Stimulated activated memory B cell treated with anti-CD40 and anti-IgM and Interleukin-4, amounts not matched to agents 10 μg/mL and 1 μg/mL and 100 μg/mL, for 72 hours (primary cell): ENCODE data around the gene GUK1.

Experiments used
- ATAC-seq: fragments of 150-1000 bp; cut with Tn5 transposase; 2 replicates; pipeline ENCODE4 v1.10.0; 2021
- H3K27ac Mint-ChIP-seq: one replicate; pipeline ENCODE4 v1.8.0; 2022; ENCODE audit warnings: mild to moderate bottlenecking, mixed read lengths
- H3K27me3 Mint-ChIP-seq: one replicate; pipeline ENCODE4 v1.8.0; 2022; ENCODE audit warnings: mixed read lengths
- H3K36me3 Mint-ChIP-seq: one replicate; pipeline ENCODE4 v1.8.0; 2022; ENCODE audit warnings: mixed read lengths
- H3K4me1 Mint-ChIP-seq: one replicate; pipeline ENCODE4 v1.8.0; 2022; ENCODE audit warnings: mixed read lengths
- H3K4me3 Mint-ChIP-seq: one replicate; pipeline ENCODE4 v1.8.0; 2022; ENCODE audit warnings: mild to moderate bottlenecking, moderate library complexity, mixed read lengths
- H3K9me3 Mint-ChIP-seq: one replicate; pipeline ENCODE4 v1.8.0; 2022; ENCODE audit warnings: mixed read lengths

The GUK1 gene

DNA sequence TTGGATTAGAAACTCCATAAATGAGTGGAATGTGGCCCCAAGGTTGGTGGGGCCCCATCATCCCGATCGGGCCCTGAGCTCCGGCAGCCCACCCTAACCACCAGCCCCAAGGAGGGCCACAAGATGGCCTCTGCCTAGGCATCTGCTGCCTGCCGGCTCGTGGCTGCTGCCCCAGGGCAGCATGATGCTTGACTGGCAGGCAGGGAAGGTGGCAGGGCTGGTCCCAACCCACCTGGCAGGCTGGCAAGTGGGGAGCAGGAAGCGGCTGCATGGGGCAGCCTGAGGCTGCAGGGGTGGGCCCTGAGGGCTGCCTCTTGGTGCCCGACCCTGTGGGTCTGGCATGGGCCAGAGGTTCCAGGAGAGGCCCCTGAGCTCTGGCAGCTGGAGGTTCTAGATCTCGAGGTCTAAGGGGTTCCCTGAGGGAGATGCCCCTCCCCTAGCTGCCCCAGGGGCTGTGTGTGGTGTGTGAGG, 8.9 kb downstream of the GUK1 start:
- Mint-ChIP-seq H3K4me3 (no peak overlapping the region), H3K9me3 (no peaks in the 10 kb centered on the region), H3K36me3 (no peaks in the 10 kb centered on the region), H3K4me1 (peaks cover 10% of the 10 kb centered on the region), H3K27ac (no peak overlapping the region), H3K27me3 (no peaks in the 10 kb centered on the region)
- ATAC-seq = no peak

DNA sequence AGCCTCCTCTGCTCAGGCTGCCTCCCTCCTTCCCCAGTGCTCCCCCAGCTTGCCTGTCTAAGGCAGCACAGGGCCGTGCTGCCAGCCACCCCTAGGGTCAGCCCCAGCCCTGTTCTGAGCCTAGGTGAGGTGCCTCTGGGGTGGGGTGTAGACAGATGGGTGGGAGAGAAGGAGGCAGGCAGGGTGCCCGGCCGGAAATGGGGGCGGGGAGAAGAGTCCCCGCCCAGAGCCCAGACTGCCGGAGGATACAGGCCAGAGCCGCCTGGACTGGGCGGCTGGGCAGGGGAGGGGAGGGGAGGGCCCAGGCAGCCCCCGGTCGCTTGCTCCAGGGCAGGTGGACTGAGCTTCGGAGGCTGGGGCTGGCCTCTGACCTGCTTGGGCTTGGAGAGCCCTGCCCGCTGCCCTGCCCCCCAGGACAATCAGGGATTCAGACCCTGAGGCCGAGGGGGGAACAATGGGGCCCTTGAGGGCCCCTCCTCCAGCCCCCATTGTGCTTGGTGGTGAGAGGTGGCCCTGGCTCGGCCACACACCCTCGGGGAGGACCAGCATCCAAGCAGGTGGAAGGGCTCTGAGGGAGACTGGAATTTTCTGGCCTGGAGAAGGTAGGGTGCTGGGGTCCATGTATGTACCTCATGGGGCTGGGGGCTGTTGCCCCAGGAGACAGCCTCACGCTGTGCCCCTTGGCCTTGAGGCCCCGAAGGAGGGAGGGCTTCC, 9.5 kb downstream of the GUK1 start, which contains the start of gene GJC2:
GJC2 (plus strand) TSS at position 525 of the 714 bp plus-strand sequence. CDS start 7,829 bp downstream, outside the sequence.
- no peak within 1 kb of the TSS for H3K27ac Mint-ChIP-seq
- no peaks in the 10 kb centered on the region for H3K36me3 Mint-ChIP-seq
- H3K4me3 Mint-ChIP-seq = no peak within 1 kb of the TSS
- no peaks in the 10 kb centered on the region for H3K9me3 Mint-ChIP-seq
- H3K27me3 Mint-ChIP-seq = no peaks in the 10 kb centered on the region
- ATAC-seq = no peak
- peaks cover 5% of the 10 kb centered on the region for H3K4me1 Mint-ChIP-seq

GRCh38 chr1:228150120-228150460, 10.0 kb downstream of the GUK1 start:
- no peak overlapping the region for H3K27ac Mint-ChIP-seq
- H3K27me3 Mint-ChIP-seq = no peaks in the 10 kb centered on the region
- H3K4me3 Mint-ChIP-seq = no peak overlapping the region
- H3K4me1 Mint-ChIP-seq = peaks cover 6% of the 10 kb centered on the region
- no peaks in the 10 kb centered on the region for H3K36me3 Mint-ChIP-seq
- H3K9me3 Mint-ChIP-seq = no peaks in the 10 kb centered on the region
- ATAC-seq = peak; percentile 31

DNA sequence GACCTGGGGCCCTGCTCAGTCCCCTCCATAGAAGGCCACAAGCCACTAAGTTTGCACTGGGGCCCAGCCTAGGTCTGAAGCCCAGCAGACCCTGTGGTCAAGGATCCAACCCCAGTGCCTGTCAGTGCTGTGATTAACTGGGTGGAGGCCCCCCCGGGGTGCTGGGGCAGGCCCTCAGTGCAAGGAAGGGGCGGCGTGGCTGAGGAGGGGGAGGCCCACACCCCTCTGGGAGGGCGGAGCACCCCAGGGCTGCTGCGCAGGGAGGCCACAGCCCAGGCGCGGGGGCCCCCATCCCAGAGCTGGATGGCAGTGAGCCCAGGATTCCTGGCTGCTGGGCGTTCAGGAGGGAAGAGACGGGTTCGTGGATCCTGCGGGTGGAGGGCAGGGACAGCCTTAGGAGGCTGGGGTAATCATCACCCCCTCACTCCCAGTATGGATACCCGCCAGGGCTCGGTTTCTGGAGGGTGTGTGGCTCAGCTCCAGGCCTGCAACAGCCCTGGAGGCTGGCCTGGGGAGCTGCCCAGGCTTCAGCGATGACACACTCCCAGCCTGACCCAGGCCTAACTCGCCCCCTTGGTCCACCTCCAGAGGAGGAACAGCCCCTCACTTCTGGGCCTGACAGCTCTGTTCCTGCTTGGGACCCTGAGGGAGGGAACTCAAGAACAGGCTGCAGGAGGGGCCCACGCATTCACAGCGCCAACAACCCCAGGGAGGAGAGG, 10.5 kb downstream of the GUK1 start:
- Mint-ChIP-seq H3K27me3 (no peaks in the 10 kb centered on the region), H3K4me3 (no peak overlapping the region), H3K9me3 (no peaks in the 10 kb centered on the region), H3K27ac (no peak overlapping the region), H3K4me1 (peaks cover 8% of the 10 kb centered on the region), H3K36me3 (no peaks in the 10 kb centered on the region)
- ATAC-seq = no peak

GRCh38 chr1:228151180-228151925, 11.3 kb downstream of the GUK1 start:
- Mint-ChIP-seq H3K9me3 (no peaks in the 10 kb centered on the region), H3K27me3 (no peaks in the 10 kb centered on the region), H3K4me1 (peaks cover 8% of the 10 kb centered on the region), H3K4me3 (no peak overlapping the region), H3K27ac (no peak overlapping the region), H3K36me3 (no peaks in the 10 kb centered on the region)
- peak; percentile 6 for ATAC-seq

DNA sequence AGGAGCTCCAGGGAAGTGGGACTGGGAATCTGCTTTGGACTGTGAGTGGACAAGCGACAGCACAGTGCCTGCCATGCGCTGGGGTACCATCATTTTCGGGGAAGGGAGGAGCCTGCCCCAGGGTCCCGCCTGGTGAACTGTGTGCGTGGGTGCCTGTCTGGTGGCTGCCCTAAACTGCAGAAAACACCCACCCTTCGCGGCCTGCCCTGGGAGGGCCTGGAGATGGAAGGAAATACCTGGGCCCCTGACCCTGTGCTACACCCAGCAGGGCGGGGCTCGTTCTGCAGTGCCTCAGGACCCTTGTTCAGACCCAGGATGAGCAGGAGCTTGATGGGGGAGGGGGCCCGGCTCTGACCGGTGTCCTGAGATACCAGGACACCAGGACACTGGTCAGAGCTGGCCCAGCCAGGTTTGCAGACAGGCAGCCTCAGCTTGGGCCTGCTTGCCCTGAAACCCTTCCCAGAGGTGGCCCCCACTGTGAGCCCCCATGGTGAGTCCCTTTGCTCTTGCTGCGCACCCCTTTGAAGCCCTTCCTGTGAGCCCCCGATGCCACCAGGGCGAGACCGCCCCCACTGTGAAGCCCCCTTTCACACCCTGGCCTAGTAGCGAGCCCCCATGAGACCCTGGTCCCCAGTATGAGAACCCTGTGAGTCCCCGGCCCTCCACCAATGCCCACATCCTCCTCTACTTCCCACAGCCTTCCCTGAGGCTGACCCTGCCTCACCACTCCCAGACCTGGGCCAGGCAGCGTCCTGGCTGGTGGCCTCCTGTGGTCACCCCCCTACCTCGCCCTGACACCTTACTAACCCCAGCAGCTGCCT, 12.2 kb downstream of the GUK1 start:
- Mint-ChIP-seq H3K27me3 (peaks cover 9% of the 10 kb centered on the region), H3K9me3 (no peaks in the 10 kb centered on the region), H3K4me3 (no peak overlapping the region), H3K4me1 (peaks cover 8% of the 10 kb centered on the region), H3K36me3 (no peaks in the 10 kb centered on the region), H3K27ac (no peak overlapping the region)
- ATAC-seq = no peak

DNA sequence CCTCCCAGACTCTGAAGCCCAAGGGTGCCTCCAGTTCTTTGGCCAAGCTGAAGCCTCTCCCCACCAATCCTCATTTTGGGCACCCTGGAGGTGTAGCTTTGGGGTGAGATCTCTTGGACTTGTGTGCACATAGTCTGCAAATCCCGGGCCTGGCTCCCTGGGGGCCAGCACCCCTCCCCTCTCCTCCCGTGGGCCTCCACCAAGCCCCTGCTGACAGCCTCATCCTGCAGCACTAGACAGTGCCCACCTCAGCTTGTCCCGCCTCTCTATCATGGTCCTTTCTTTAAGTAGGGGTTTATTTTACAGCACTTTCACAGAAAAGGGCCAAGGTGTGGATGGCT, 12.8 kb downstream of the GUK1 start:
- ATAC-seq = no peak
- Mint-ChIP-seq H3K9me3 (no peaks in the 10 kb centered on the region), H3K4me3 (no peak overlapping the region), H3K27me3 (peaks cover 9% of the 10 kb centered on the region), H3K4me1 (peaks cover 8% of the 10 kb centered on the region), H3K36me3 (no peaks in the 10 kb centered on the region), H3K27ac (no peak overlapping the region)

GRCh38 chr1:228154021-228154669, 14.1 kb downstream of the GUK1 start:
- peaks cover 8% of the 10 kb centered on the region for H3K4me1 Mint-ChIP-seq
- no peaks in the 10 kb centered on the region for H3K36me3 Mint-ChIP-seq
- peaks cover 9% of the 10 kb centered on the region for H3K27me3 Mint-ChIP-seq
- no peak overlapping the region for H3K27ac Mint-ChIP-seq
- no peak for ATAC-seq
- no peak overlapping the region for H3K4me3 Mint-ChIP-seq
- H3K9me3 Mint-ChIP-seq = no peaks in the 10 kb centered on the region

DNA sequence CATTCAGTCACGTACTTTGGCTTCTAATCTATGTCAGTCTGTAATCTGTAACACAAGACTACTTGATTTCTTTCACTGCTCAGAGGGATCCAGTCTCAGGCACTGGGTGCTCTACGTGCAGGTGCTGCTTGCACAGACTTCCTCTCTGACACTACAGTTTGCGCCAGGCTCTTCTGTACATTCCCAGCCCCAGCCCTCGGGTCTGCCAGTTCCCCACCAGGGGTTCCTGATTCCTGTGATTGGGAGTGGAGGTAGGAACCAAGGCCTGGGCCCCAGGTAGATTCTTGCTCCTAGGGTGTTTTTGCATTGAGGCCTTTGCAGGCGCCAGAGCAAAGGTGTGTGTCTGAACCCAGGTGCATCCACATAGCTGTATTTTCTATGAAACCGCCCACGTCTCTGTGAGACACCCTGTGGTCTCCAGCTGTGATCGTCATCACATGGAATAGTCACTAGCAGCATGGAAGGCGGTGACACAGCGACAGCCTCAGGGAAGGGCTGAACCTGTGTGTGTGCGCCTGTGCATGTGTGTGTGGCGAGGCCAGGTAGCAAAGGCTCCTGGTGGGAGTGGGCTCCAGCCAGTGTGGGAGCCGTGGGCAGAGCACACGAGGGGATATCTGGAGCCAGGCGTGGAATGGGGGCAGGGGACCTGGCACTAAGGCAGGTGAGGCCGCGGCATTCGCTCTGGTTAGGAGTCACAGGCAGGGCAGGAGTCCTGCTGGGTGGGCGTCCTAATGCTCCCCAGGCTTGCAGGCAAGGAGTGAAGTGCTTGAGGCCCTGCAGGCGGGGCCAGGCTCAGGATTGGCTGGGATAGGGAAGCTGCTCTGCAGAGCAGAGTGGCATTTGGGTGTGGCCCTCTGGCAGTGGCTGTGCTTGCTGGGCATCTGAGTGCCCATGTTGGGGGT, 14.8 kb downstream of the GUK1 start:
- H3K4me1 Mint-ChIP-seq = peaks cover 8% of the 10 kb centered on the region
- no peak overlapping the region for H3K27ac Mint-ChIP-seq
- H3K4me3 Mint-ChIP-seq = no peak overlapping the region
- no peaks in the 10 kb centered on the region for H3K9me3 Mint-ChIP-seq
- ATAC-seq = no peak
- no peaks in the 10 kb centered on the region for H3K36me3 Mint-ChIP-seq
- H3K27me3 Mint-ChIP-seq = peaks cover 9% of the 10 kb centered on the region

- Mint-ChIP-seq H3K27me3 (peaks cover 9% of the 10 kb centered on the region), H3K9me3 (no peaks in the 10 kb centered on the region), H3K36me3 (no peaks in the 10 kb centered on the region), H3K4me3 (no peak overlapping the region), H3K27ac (no peak overlapping the region), H3K4me1 (peaks cover 8% of the 10 kb centered on the region)
- ATAC-seq = no peak
Observed at GRCh38 chr1:228155596-228156514, 15.8 kb downstream of the GUK1 start.

GRCh38 chr1:228156515-228156881, 16.4 kb downstream of the GUK1 start:
- Mint-ChIP-seq H3K27me3 (peaks cover 9% of the 10 kb centered on the region), H3K4me1 (peaks cover 8% of the 10 kb centered on the region), H3K9me3 (no peaks in the 10 kb centered on the region), H3K36me3 (no peaks in the 10 kb centered on the region), H3K4me3 (no peak overlapping the region), H3K27ac (no peak overlapping the region)
- no peak for ATAC-seq

DNA sequence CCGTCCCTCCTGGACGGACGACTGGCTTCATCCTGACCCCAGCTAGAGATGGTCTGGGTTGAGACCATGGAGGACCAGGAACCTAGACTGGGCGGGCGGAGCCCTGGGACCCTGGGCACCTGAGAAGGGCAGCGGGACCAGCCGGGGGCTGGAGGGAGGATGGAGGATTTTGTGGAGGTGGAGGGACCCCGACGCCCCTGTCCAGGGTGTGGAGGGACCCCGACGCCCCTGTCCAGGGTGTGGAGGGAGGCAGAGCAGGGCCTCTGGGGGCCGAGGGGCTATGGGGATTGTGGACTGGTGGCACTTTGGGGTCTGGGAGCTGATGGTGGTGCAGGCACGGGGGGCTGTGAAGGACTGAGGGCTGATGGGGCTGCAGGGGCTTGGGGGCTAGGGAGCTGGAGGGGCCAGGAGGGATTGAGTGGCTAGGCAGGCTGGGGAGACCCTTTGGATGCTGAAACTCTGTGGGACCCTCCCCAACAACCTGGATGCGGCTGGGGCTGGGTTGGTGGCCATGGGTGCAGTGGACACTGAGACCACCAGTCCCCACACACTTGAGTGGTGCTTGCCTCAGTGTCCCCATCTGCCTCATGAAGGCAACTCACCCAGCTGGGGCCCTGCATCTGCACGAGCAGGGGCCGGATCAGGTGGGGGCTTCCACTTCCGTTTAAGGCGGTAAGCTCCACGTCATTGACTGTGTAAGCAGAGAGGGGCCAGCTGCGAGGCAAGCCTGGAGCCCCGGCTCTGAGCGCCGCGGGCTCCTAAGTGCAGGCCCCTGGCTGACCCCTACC, 17.1 kb downstream of the GUK1 start:
- no peak overlapping the region for H3K27ac Mint-ChIP-seq
- H3K4me1 Mint-ChIP-seq = peaks cover 8% of the 10 kb centered on the region
- H3K9me3 Mint-ChIP-seq = no peaks in the 10 kb centered on the region
- ATAC-seq = no peak
- no peaks in the 10 kb centered on the region for H3K36me3 Mint-ChIP-seq
- no peak overlapping the region for H3K4me3 Mint-ChIP-seq
- peaks cover 9% of the 10 kb centered on the region for H3K27me3 Mint-ChIP-seq
